Smooth muscle cell (in vitro differentiated cells): ENCODE results near the gene COMMD4. TPM values are rescaled to one million over a fixed set of nuclear protein-coding genes. Genes with fewer than 3 reads are reported as not detected.
A peak's percentile ranks its signal among the peaks of the same experiment; 100 is the strongest.
"Not testable (repeated sequence)": the region's sequence is repeated elsewhere in the genome, so short reads cannot be mapped to it uniquely, and the experiment has no call there.

Source experiments
- DNase-seq: peaks from one replicate; lab custom pipeline; 2025; ENCODE audit not compliant: unreplicated experiment; lab: John Stamatoyannopoulos, UW
- H2AFZ ChIP-seq: fragments of 200-600 bp; sonication (generic); 2 replicates; pipeline ENCODE4 v1.6.0; 2016; ENCODE audit warnings: antibody characterized with exemption, low read depth, mild to moderate bottlenecking
- H3F3A ChIP-seq: fragments of 200-600 bp; sonication (generic); 2 replicates; pipeline ENCODE4 v1.6.0; 2017; ENCODE audit warnings: antibody characterized with exemption, low read depth
- H3K27ac ChIP-seq: fragments of 200-600 bp; sonication (generic); 2 replicates; pipeline ENCODE4 v1.5.1; 2016; ENCODE audit warnings: low read depth, mild to moderate bottlenecking
- H3K27me3 ChIP-seq: fragments of 200-600 bp; sonication (generic); 2 replicates; pipeline ENCODE4 v1.6.1; 2016; ENCODE audit warnings: low read depth, mild to moderate bottlenecking
- H3K36me3 ChIP-seq: fragments of 200-600 bp; sonication (generic); 2 replicates; pipeline ENCODE4 v1.5.1; 2016; ENCODE audit warnings: low read depth
- H3K4me1 ChIP-seq: fragments of 200-600 bp; sonication (generic); 2 replicates; pipeline ENCODE4 v1.5.1; 2016; ENCODE audit warnings: low read depth
- H3K4me2 ChIP-seq: fragments of 200-600 bp; sonication (generic); 2 replicates; pipeline ENCODE4 v1.6.0; 2016; ENCODE audit warnings: mild to moderate bottlenecking
- H3K4me3 ChIP-seq: fragments of 200-600 bp; sonication (generic); 2 replicates; pipeline ENCODE4 v1.5.1; 2016; ENCODE audit warnings: mild to moderate bottlenecking
- H3K79me2 ChIP-seq: fragments of 200-600 bp; sonication (generic); 2 replicates; pipeline ENCODE4 v1.6.0; 2016; ENCODE audit warnings: low read depth, mild to moderate bottlenecking
- H3K9ac ChIP-seq: fragments of 200-600 bp; sonication (generic); 2 replicates; pipeline ENCODE4 v1.6.0; 2016; ENCODE audit warnings: low read depth
- H3K9me3 ChIP-seq: fragments of 200-600 bp; sonication (generic); replicated peaks from 2 replicates; pipeline ENCODE4 v1.5.1; 2016; ENCODE audit warnings: low read depth
- H4K20me1 ChIP-seq: fragments of 200-600 bp; sonication (generic); 2 replicates; pipeline ENCODE4 v1.6.0; 2016; ENCODE audit warnings: low read depth
- CTCF ChIP-seq: fragments of 200-600 bp; sonication (generic); IDR thresholded peaks from 2 replicates; pipeline ENCODE4 v1.5.1; 2017; ENCODE audit warnings: borderline replicate concordance, mild to moderate bottlenecking, antibody characterized with exemption; ENCODE audit not compliant: insufficient read depth, poor library complexity, severe bottlenecking
- WGBS: methylation state at CpG from one replicate; pipeline ENCODE4 v1.1.7; 2016; ENCODE audit warnings: low lambda C conversion rate; 5-methylcytosine and 5-hydroxymethylcytosine counted together
- polyA plus RNA-seq: library from polyadenylated mRNA; unstranded; fragments of >200 nt; fragmentation: Nextera tagmentation; extraction: Ambion mirVana; gene quantifications from 2 replicates; pipeline ENCODE4 v1.2.1, GENCODE V29; 2016
- total RNA-seq: library from RNA; depleted of rRNA; stranded (reverse); fragments of >200 nt; gene quantifications from 2 replicates; pipeline ENCODE4 v1.2.3, GENCODE V29; 2014

The COMMD4 gene
- total and polyA plus RNA-seq, 2 experiments from 2014 or later, result 48.9 to 67.1 TPM

DNA sequence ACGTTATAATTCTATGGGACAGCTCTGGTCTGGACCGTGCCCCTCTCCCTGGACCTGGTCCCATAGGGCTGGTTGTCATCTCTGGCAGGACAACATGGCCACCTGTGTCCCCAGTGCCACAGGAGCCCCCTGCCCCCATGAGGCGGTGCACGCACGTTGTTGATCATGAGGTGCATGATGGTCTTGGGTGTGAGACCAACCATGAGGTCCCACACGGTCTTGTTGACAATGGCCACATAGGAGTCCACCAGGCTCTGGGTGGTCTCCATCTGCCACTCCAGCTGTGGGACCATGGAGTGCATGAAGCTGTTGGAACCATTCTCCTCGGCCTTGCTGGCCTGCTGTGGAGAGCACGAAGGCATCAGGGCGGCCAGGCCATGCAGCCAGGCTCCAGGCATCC lies 33.5 kb upstream of the COMMD4 start:
- Histone ChIP-seq H3K27me3 (peaks cover 2% of the 10 kb centered on the region), H3F3A (no peaks in the 10 kb centered on the region), H3K4me2 (no peak overlapping the region), H3K27ac (no peak overlapping the region), H2AFZ (no peak overlapping the region), H3K9me3 (no peaks in the 10 kb centered on the region), H4K20me1 (no peaks in the 10 kb centered on the region), H3K4me3 (no peak overlapping the region), H3K79me2 (no peaks in the 10 kb centered on the region), H3K36me3 (no peaks in the 10 kb centered on the region), H3K9ac (no peak overlapping the region), H3K4me1 (no peaks in the 10 kb centered on the region)
- TF ChIP-seq CTCF, result no peak
- no peak for DNase-seq
- 90% methylated on average over 9 of the region's 9 CpGs for WGBS

- H3K4me2 ChIP-seq, H3K27me3 ChIP-seq, H3K9me3 ChIP-seq, H3K9ac ChIP-seq, H3K27ac ChIP-seq, H3K4me3 ChIP-seq, DNase-seq, H3F3A ChIP-seq, H3K4me1 ChIP-seq, H3K79me2 ChIP-seq, H4K20me1 ChIP-seq, H2AFZ ChIP-seq, H3K36me3 ChIP-seq: not testable (repeated sequence)
- 94% methylated on average over 4 of the region's 4 CpGs for WGBS
These were observed 33.1 kb upstream of the COMMD4 start for GRCh38 chr15:75302753-75303152.

- no peak for DNase-seq
- no peaks in the 10 kb centered on the region for H3K4me1 ChIP-seq
- no peak overlapping the region for H3K9ac ChIP-seq
- H3K27me3 ChIP-seq, result peaks cover 31% of the 10 kb centered on the region
- no peaks in the 10 kb centered on the region for H4K20me1 ChIP-seq
- 61% methylated on average over 3 of the region's 3 CpGs for WGBS
- H3K4me3 ChIP-seq, result no peak overlapping the region
- H3F3A ChIP-seq, result no peaks in the 10 kb centered on the region
- no peaks in the 10 kb centered on the region for H3K36me3 ChIP-seq
- no peak for TF ChIP-seq CTCF
- H2AFZ ChIP-seq, result no peak overlapping the region
- no peaks in the 10 kb centered on the region for H3K9me3 ChIP-seq
- H3K27ac ChIP-seq, result no peak overlapping the region
- no peak overlapping the region for H3K4me2 ChIP-seq
- H3K79me2 ChIP-seq, result no peaks in the 10 kb centered on the region
These were observed 29.7 kb upstream of the COMMD4 start for GRCh38 chr15:75306188-75306587.

- DNase-seq, result no peak
- 39% methylated on average over 15 of the region's 15 CpGs for WGBS
- Histone ChIP-seq H4K20me1 (no peaks in the 10 kb centered on the region), H3K9me3 (no peaks in the 10 kb centered on the region), H2AFZ (no peak overlapping the region), H3K4me1 (no peaks in the 10 kb centered on the region), H3K27ac (no peak overlapping the region), H3K79me2 (no peaks in the 10 kb centered on the region), H3K36me3 (no peaks in the 10 kb centered on the region), H3K9ac (no peak overlapping the region), H3F3A (no peaks in the 10 kb centered on the region), H3K4me3 (no peak overlapping the region), H3K4me2 (no peak overlapping the region), H3K27me3 (peaks cover 31% of the 10 kb centered on the region)
- peak; percentile 40 for TF ChIP-seq CTCF
These were observed 28.0 kb upstream of the COMMD4 start for GRCh38 chr15:75307778-75308390.
